GM23248 (cell line): ENCODE data around the gene CBX8. TPM values are rescaled to one million over a fixed set of nuclear protein-coding genes. Genes with fewer than 3 reads are reported as not detected.

Experiments
- DNase-seq: peaks from one replicate; pipeline ENCODE4 v3.0.0-alpha.2; 2015
- H2AFZ ChIP-seq: fragments of 200-600 bp; sonication (generic); 2 replicates; pipeline ENCODE4 v1.6.1; 2016; ENCODE audit warnings: antibody characterized with exemption
- H3F3A ChIP-seq: fragments of 200-600 bp; sonication (generic); 2 replicates; pipeline ENCODE4 v1.6.1; 2016; ENCODE audit warnings: mild to moderate bottlenecking, antibody characterized with exemption, mixed run types; ENCODE audit not compliant: insufficient read depth
- H3K27ac ChIP-seq: fragments of 200-600 bp; sonication (generic); 2 replicates; pipeline ENCODE4 v1.5.1; 2016; ENCODE audit warnings: mild to moderate bottlenecking
- H3K27me3 ChIP-seq: fragments of 200-600 bp; sonication (generic); replicated peaks from 2 replicates; pipeline ENCODE4 v1.6.1; 2016; ENCODE audit warnings: mild to moderate bottlenecking; ENCODE audit not compliant: insufficient read depth
- H3K36me3 ChIP-seq: fragments of 200-600 bp; sonication (generic); 2 replicates; pipeline ENCODE4 v1.6.1; 2016; ENCODE audit warnings: low read depth, mild to moderate bottlenecking
- H3K4me1 ChIP-seq: fragments of 200-600 bp; sonication (generic); 2 replicates; pipeline ENCODE4 v1.6.1; 2016; ENCODE audit warnings: mild to moderate bottlenecking; ENCODE audit not compliant: insufficient read depth
- H3K4me2 ChIP-seq: fragments of 200-600 bp; sonication (generic); one replicate; pipeline ENCODE4 v1.6.1; 2016; ENCODE audit warnings: mild to moderate bottlenecking; ENCODE audit not compliant: unreplicated experiment
- H3K4me3 ChIP-seq: fragments of 200-600 bp; sonication (generic); 2 replicates; pipeline ENCODE4 v1.5.1; 2016; ENCODE audit warnings: mild to moderate bottlenecking
- H3K79me2 ChIP-seq: fragments of 200-600 bp; sonication (generic); 2 replicates; pipeline ENCODE4 v1.6.1; 2016; ENCODE audit warnings: mild to moderate bottlenecking; ENCODE audit not compliant: insufficient read depth
- H3K9ac ChIP-seq: fragments of 200-600 bp; sonication (generic); 2 replicates; pipeline ENCODE4 v1.6.1; 2016; ENCODE audit warnings: mild to moderate bottlenecking
- H3K9me2 ChIP-seq: fragments of 200-600 bp; sonication (generic); 2 replicates; pipeline ENCODE4 v1.6.1; 2016; ENCODE audit warnings: mixed run types, mild to moderate bottlenecking, moderate library complexity; ENCODE audit not compliant: insufficient read depth
- H3K9me3 ChIP-seq: fragments of 200-600 bp; sonication (generic); one replicate; pipeline ENCODE4 v1.6.1; 2017; ENCODE audit warnings: low read depth
- H4K20me1 ChIP-seq: fragments of 200-600 bp; sonication (generic); 2 replicates; pipeline ENCODE4 v1.6.0; 2016; ENCODE audit not compliant: insufficient read depth
- EZH2 ChIP-seq: fragments of 200-600 bp; sonication (generic); IDR thresholded peaks from 2 replicates; pipeline ENCODE4 v1.6.1; 2018; ENCODE audit warnings: antibody characterized with exemption, mild to moderate bottlenecking; ENCODE audit not compliant: insufficient read depth, poor library complexity, severe bottlenecking
- EZH2phosphoT487 ChIP-seq: fragments of 200-600 bp; sonication (generic); IDR thresholded peaks from 2 replicates; pipeline ENCODE4 v1.6.1; 2018; ENCODE audit warnings: antibody characterized with exemption, moderate library complexity, mild to moderate bottlenecking, low read depth; ENCODE audit not compliant: insufficient read depth
- WGBS, 2 experiments: methylation state at CpG; one replicate each; pipeline ENCODE4 v1.1.6; 2015 to 2017; ENCODE audit warnings: low lambda C conversion rate in 2 of 2, low coverage in 1 of 2; ENCODE audit errors: missing lambda C conversion rate in 2 of 2; 5-methylcytosine and 5-hydroxymethylcytosine counted together
- in situ Hi-C: fragments of 300-500 bp; cut with MboI; formaldehyde crosslinking; loops from 2 replicates; pipeline ENCODE4 v1.15.0; 2020
- polyA plus RNA-seq: library from polyadenylated mRNA; unstranded; fragments of >200 nt; fragmentation: Nextera tagmentation; extraction: Ambion mirVana; gene quantifications from 2 replicates; pipeline ENCODE4 v1.2.1, GENCODE V29; 2016
- total RNA-seq: library from RNA; depleted of rRNA; stranded (reverse); fragments of >200 nt; shearing (Covaris generic); gene quantifications from 2 replicates; pipeline ENCODE4 v1.2.3, GENCODE V29; 2014; rRNA removed

The CBX8 gene
- total RNA-seq, result 2.7 and 3.9 TPM in 2 replicates
- polyA plus RNA-seq, result 5.9 and 6.4 TPM in 2 replicates

DNA sequence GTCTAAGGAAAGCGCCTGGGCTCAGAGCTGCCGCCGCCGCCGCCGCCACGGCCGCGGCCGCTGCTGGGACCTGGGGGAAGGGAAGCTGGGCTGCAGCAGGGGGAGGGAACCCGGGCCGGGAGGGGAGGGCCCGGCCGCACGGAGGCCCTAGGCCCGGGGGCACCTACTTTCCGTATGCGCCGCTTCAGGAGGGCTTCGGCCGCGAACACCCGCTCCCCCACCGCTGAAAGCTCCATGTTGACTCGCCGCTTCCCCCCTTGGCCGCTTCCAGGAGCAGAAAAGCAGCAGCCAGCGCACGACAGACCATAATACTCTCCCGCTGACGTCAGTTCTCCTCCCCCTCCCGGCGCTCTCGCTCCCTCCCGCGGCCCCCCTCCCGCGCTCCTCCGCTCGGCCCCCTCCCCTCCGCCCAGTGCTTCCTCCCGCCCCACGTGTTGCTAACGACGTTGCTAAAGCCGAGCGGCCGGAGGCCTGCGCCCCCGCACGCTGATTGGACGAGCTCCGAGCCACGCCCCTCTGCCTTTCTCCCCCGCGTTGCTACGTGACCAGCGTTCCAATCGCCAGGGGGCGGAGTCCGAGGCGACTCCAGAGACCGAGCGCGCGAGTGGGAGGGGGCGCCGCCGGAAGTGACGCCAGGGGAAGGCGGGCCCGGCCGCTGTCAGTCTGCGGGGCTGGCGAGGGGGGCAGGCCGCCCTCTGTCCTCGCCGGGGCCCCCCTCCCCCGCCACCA lies at the start of gene CBX8:
Gene CBX8 (minus strand): TSS at position 315 of the 729 bp plus-strand sequence. CDS start 79 bp downstream, at position 236.
- Histone ChIP-seq H3K27ac (peak within 1 kb of the TSS; percentile 58), H2AFZ (peak within 1 kb of the TSS; percentile 62), H3K4me1 (0 out of 2 replicates have a peak, but pooled peaks cover 6% of the 10 kb centered on the region), H3K27me3 (peaks cover 45% of the 10 kb centered on the region), H3K4me2 (peak within 1 kb of the TSS; percentile 77), H3K9ac (peak within 1 kb of the TSS; percentile 85), H3K79me2 (peaks cover 7% of the 10 kb centered on the region; the same call in 1 of the 2 replicates), H3K9me3 (no peaks in the 10 kb centered on the region), H3K36me3 (no peaks in the 10 kb centered on the region), H3K9me2 (no peaks in the 10 kb centered on the region), H3F3A (0 out of 2 replicates have a peak, but pooled peaks cover 4% of the 10 kb centered on the region), H4K20me1 (no peaks in the 10 kb centered on the region), H3K4me3 (peak within 1 kb of the TSS; percentile 77)
- TF ChIP-seq EZH2phosphoT487 (no peak), EZH2 (no peak)
- WGBS, 2 experiments, result 2 to 9% methylated on average over 6 to 74 of the region's 79 CpGs
- DNase-seq, result peak; percentile 100
- in situ Hi-C loops, result no loop called here

- Histone ChIP-seq H3K9me2 (no peaks in the 10 kb centered on the region), H3K4me1 (peaks cover 6% of the 10 kb centered on the region), H2AFZ (peak overlapping the region; percentile 67), H3K9ac (peak overlapping the region; percentile 18; the same call in 1 of the 2 replicates), H3K36me3 (no peaks in the 10 kb centered on the region), H3F3A (peaks cover 7% of the 10 kb centered on the region), H3K27ac (peak overlapping the region; percentile 28; the same call in 1 of the 2 replicates), H4K20me1 (no peaks in the 10 kb centered on the region), H3K27me3 (peaks cover 27% of the 10 kb centered on the region), H3K4me3 (no peak overlapping the region), H3K4me2 (peak overlapping the region; percentile 27), H3K79me2 (no peaks in the 10 kb centered on the region), H3K9me3 (no peaks in the 10 kb centered on the region)
- in situ Hi-C loops, result loop anchor here (10.0 kb wide), 1 partner anchor 149 kb away; no protein-coding TSS in a partner anchor
- 15 to 18% methylated on average over 7 of the region's 7 CpGs for WGBS, 2 experiments
- DNase-seq, result peak; percentile 53
- no peak for TF ChIP-seq EZH2
- TF ChIP-seq EZH2phosphoT487, result no peak
Observed at GRCh38 chr17:79845601-79845949, 48.7 kb upstream of the CBX8 start.

- TF ChIP-seq EZH2phosphoT487, result no peak
- no peak for TF ChIP-seq EZH2
- peaks cover 29% of the 10 kb centered on the region for H3K27me3 ChIP-seq
- H3K9me3 ChIP-seq, result no peaks in the 10 kb centered on the region
- peaks cover 7% of the 10 kb centered on the region for H3F3A ChIP-seq
- peak; percentile 58 for DNase-seq
- peak overlapping the region; percentile 18 for H3K9ac ChIP-seq
- H3K36me3 ChIP-seq, result no peaks in the 10 kb centered on the region
- H3K4me3 ChIP-seq, result peak overlapping the region; percentile 77; the same call in 1 of the 2 replicates
- H2AFZ ChIP-seq, result peak overlapping the region; percentile 67
- H3K4me1 ChIP-seq, result peaks cover 6% of the 10 kb centered on the region
- no peaks in the 10 kb centered on the region for H3K9me2 ChIP-seq
- H3K4me2 ChIP-seq, result peak overlapping the region; percentile 27
- in situ Hi-C loops, result loop anchor here (10.0 kb wide), 1 partner anchor 150 kb away; no protein-coding TSS in a partner anchor
- peak overlapping the region; percentile 28; the same call in 1 of the 2 replicates for H3K27ac ChIP-seq
- 8 to 12% methylated on average over 21 to 28 of the region's 38 CpGs for WGBS, 2 experiments
- no peaks in the 10 kb centered on the region for H4K20me1 ChIP-seq
- H3K79me2 ChIP-seq, result no peaks in the 10 kb centered on the region
Observed at GRCh38 chr17:79844869-79845600, 48.2 kb upstream of the CBX8 start.
